ENCODE measurements around the gene HDGFL2.
"Not testable (repeated sequence)": the region's sequence is repeated elsewhere in the genome, so short reads cannot be mapped to it uniquely, and the experiment has no call there.

Gene HDGFL2

DNA sequence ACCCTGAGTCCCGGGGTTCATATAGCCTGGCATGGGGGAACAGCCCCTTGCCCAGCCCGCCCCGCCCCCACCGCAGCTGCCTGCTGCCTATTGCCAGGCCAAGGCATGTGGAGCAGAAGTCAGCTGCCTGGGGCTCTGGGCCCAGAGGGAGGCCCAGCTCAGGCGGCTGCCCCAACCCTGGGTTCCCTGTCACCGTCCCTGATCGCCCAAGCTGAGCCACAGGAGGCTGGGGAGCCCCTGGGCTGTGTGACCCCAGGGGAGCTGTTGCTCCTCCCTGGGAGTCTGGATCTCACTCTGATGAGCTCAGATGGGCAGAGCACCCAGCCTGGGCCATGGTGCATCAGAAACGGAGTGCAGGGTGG is 44.8 kb downstream of the HDGFL2 start:
- no peak for DNase-seq (ENCODE audit: low spot score)

DNA sequence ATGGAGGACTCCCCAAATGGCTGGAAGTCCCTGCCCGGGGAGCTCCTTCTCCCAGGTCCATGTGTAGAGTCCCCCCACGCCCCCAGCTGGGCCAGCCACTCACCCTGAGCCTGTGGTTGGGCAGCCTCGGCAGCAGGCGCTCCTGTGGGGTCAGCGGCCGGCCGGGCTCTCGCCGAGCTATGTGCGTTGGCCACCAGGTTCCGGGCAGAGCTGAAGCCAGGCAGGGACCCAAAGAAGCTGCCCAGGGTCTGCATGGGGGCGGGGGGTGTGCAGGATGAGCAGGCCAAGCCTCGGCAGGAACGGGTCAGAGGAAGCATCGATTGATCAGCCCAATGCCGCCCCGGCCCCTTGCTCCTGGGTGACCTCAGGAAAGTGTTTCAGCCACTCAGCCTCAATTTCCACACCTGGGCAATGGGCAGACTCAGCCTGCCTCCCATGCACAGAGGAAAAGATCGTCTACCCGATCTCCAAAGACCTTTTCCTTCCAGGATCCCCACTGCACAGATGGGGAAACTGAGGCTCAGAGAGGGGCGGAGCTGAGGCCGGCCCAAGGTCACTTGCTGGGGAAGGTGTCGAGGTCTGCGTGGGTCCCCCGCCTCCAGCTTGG is 45.5 kb downstream of the HDGFL2 start:
- no peak for DNase-seq (ENCODE audit: low spot score)

- DNase-seq (ENCODE audit: low spot score) = no peak
Observed at GRCh38 chr19:4518345-4519171, 46.5 kb downstream of the HDGFL2 start, which contains the start of gene PLIN4. Gene PLIN4, minus strand, starts transcription at chr19:4518486. Its CDS starts 214 bp downstream, at chr19:4518272.

DNA sequence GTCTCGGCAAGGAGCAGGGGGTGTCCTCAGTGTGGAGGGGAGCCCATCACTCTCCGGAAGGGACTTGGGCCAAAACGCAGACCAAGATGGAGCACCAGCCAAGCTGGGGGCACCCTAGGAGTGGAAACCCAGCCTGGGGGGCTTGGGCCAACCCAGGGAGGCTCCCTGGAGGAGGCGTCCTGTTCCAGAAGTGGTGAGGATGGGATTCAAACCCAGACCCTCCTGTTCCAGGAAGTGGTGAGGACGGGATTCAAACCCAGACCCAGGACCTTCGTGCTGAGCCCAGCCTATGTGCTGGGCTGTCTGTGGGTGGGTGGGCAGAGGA is 47.0 kb downstream of the HDGFL2 start:
- no peak for DNase-seq (ENCODE audit: low spot score)

DNA sequence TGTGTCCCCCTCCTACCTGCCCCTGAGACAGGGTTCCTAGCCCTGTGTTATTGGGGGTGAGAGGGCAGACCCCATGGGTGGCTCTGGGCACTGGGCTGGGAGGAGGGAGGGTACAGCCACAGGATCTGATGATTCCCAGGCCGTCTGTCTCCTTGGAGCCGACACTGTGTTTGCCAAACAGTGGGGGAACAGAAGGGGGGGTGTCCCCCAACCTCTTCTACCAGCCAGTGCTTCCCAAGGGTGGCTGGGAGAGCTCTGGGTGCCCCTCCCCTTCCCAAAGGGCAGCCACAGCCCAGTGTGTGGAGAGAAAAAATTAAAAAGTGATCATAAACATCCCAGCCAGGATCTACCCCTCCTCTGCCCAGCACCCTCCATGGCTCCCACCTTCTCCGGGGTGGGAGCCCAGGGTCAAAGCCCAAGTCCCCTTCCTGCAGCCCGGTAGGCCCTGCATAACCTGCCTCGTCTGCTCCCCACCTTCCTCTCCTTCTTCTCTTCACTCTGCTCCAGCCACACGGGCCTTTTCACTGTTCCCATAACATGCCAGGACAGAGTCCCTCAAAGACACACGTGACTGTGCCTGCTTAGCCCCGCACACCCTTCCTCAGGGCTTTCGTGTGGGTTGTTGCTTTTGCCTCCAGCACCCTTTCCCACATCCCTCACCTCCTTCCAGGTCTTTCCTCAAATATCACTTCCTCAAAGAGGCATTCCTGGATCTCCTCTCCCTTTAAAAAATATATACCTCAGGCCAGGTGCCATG is 47.6 kb downstream of the HDGFL2 start:
- no peak for DNase-seq (ENCODE audit: low spot score)

GRCh38 chr19:4521170-4521887 is 49.2 kb downstream of the HDGFL2 start:
- DNase-seq (ENCODE audit: low spot score) = no peak

DNA sequence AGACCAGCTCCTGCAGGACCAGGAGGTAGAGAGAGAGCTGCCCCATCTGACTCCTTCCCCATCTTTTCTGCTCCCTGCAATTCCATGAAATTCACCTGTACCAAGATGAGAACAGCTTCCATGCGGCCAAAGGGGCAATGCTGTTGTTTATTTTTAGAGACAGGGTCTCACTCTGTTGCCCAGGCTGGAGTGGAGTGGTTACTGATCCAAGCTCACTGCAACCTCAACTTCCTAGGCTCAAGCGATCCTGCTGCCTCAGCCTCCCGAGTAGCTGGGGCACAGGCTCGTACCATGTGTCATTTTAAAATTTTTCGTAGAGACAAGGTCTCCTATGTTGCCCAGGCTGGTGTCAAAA is 49.8 kb downstream of the HDGFL2 start:
- no peak for DNase-seq (ENCODE audit: low spot score)

DNA sequence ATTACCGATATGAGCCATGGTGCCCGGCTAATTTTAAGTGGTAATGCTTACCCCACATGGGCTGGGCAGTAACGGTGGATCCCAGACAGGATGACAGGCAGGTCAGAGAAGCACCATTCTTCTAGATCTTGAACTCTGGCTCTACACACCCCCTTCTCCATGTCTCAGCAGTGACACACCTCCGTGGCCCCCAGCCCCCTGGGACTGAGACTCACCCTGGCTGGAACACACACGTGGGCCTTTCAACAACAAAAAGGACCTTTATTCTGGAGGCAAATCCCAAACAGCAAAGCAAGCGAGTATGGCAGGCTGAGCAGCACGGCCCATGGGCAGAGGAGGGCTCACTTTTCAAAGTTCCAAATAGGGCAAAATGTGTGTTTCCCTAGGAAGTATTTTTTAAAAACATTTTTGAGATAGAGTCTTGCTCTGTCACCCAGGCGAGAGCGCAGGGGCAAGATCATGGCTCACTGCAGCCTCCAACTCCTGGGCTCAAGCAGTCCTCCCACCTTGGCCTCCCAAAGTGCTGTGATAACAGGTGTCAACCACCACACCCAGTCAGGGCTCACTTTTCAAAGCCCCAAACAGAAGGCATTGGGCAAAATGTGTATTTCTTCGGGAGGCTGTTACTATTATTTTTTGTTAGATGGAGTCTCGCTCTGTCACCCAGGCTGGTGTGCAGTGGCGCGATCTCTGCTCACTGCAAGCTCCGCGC is 50.4 kb downstream of the HDGFL2 start:
- DNase-seq (ENCODE audit: low spot score) = no peak

GRCh38 chr19:4523306-4524110 is 51.4 kb downstream of the HDGFL2 start:
- DNase-seq (ENCODE audit: low spot score) = peak; percentile 35

DNA sequence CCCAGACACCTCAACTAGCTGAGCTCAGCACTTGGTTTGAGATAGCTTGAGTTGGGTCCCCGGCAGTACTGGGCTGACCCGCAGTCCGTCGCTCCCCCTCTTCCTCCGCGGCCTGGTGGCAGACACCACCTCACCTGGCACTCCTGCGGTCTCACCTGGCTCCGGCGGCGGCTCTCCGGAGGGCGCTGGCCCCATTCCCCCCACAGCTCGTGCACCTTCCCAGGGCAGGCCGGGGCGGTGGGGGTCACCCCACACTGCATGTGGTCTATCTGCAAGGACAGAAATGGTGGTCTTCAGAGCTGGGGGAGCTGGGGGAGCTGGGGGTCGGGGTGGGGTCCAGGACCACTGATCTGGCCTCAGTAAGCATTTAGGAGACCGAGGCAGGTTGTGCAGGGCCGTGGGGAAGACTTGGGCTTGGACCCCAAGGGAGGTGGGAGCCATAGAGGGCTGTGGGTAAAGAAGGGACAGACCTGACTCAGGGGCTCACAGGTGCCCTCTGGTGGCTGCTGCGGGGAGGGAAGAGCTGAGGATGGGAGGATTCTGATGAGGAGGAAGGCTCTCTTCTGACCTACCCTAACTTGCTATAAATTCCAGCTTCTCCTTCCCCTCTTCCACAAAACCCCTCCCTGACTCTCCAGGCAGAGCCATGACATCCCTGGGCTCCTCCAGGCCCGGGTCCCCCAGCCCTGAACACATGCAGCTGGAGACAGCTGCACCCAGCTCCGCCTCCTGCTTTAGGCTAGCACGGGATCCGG is 52.9 kb downstream of the HDGFL2 start:
- peak; percentile 78 for DNase-seq (ENCODE audit: low spot score)

DNA sequence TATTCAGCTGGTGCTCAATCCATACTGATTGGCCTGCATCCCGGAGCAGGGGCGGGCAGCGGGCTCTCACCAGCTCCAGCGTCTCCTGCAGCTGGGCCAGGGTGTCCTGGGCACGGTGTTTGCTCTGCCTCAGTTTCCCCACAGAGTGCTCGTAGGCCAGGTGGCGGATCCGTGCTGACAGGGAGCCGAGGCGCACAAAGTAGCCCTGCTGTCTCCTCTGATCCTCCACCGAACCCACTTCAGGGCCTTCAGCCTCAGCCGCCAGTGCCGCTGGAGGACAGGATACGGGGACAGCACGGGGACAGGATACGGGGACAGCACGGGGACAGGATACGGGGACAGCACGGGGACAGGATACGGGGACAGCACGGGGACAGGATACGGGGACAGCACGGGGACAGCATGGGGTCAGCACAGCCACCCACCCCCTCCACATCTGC is 53.5 kb downstream of the HDGFL2 start:
- DNase-seq (ENCODE audit: low spot score) = no peak

DNA sequence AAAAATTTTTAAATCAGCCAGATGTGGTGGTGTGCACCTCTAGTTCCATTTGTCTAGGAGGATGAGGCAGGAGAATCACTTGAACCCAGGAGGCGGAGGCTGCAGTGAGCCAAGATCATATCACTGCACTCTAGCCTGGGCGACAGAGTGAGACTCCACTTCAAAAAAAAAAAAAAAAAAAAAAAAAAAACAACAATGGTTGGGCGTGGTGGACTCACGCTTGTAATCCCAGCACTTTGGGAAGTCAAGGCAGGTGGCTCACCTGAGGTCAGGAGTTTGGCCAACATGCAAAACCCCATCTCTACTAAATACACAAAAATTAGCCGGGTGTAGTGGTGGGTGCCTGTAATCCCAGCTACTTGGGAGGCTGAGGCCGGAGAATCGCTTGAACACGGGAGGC is 55.3 kb downstream of the HDGFL2 start:
- not testable (repeated sequence) for DNase-seq (ENCODE audit: low spot score)

DNA sequence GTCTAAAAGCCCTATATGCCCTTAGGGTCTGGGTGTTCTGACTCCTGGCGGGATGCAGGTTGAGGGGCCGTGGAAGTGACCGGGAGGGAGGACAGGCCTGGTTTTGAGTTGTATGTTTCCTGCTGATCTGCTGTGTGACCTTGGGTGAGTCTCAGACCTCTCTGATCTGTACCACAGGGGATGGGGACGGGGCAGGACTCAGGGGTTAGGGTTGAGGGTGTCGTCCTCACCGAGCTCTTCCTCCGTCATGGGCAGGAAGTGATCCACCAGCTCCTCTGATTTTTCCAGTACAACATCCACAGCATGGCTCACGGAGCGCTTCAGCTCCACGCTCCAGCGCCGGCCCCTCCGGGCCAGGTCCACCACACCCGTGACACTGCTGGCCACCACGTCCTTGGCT is 56.7 kb downstream of the HDGFL2 start:
- peak; percentile 2 for DNase-seq (ENCODE audit: low spot score)

DNA sequence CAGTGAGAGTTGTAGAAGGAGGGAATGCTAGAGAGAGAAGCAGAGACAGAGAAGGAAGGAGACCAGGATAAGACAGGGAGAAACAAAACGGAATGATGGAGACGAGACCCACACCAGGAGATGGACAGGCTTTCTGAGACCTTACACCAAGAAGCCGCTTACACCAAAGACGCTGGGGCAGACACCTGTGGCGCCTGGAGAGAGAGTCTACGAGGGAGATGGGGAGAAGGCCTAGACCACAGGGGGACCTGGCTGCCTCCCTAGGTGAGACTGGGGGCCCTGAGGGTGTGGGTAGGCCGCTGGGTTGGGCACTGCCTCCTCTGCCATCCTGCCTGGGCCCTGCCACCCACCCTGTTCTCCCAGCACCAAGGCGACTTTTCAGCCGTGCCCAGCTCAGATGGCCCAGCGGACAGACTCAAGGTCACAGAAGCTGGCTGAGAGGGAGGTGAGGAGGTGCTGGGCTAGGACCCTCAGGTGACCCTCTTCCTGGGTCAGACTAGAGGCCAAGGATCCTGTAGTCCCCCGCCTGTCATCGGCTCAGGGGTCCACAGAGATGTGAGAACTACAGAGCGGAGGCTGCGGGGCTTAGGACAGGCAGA is 57.9 kb downstream of the HDGFL2 start:
- no peak for DNase-seq (ENCODE audit: low spot score)

DNA sequence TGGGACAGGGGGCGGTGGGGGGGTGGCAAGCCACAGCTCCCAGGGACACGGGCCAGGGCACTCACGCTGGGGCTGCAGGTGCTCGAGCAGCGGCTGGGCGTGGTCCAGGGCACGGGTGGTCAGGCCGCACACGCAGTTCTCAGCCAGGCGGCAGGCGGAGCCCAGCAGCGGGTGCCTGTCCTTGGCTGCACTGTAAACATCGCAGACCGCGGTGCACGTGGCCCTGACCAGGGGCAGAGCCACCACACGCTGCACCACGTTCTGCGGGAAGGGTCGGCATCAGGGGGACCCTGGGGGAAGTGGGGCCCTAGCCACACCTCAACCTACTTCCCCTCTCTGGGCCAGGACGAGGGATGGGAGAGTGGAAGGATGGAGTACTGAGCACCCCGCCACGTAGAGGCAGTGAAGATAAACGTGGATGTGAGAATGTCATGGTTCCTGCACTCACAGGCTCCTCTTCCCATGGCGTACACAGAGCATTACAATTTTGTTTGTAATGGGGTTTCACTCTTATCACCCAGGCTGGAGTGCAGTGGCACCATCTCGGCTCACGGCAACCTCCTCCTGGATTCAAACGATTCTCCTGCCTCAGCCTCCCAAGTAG is 59.6 kb downstream of the HDGFL2 start:
- DNase-seq (ENCODE audit: low spot score) = no peak

GRCh38 chr19:4533334-4533733 is 61.2 kb downstream of the HDGFL2 start:
- DNase-seq (ENCODE audit: low spot score) = no peak

GRCh38 chr19:4533835-4534424 is 61.8 kb downstream of the HDGFL2 start:
- DNase-seq (ENCODE audit: low spot score) = no peak

DNA sequence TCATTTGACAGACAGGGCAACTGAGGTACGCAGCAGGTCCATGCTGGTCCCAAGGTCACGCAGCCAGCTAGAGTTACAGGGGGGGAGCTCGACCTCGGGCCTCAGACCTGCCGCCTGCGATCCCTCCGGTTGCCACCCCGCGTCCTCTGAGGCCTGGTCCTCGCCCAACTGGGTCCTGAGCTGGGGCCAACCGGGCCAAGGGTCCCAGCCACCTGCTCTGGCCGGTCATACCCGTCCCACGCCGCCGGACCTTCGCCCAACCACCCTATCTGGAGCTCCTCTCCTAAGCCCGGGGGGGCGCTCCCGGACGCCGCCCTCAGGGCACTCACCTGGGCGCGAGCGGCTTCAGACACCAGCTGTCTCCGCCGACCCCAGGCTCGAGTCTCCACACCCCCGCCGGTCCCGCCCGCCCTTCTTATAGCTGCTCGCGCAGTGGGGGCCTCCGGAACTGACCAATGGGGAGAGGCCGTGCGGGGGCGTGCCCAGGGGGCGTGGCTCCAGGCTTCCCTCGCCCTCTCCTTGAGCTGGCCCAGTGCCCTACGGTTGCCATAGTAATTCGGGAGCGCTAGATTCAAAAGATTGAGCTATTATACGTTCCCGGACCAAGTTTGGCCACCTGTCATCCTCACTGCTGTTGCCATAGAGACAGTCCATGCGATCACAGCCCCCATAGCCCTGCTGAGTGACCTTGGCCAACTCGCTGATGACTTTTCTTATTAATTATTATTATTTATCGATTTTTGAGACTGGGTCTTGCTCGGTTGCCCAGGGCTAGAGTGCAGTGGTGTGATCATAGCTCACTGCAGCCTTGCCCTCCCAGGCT is 63.0 kb downstream of the HDGFL2 start, which contains the start of gene PLIN5:
Gene PLIN5, minus strand, starts transcription at position 389 of the 823 bp plus-strand sequence. CDS start 1,150 bp downstream, outside the sequence.
- no peak for DNase-seq (ENCODE audit: low spot score)
